SIG-M5 (cell line): ENCODE results near the gene PUS10.
"Not testable (repeated sequence)": the region's sequence is repeated elsewhere in the genome, so short reads cannot be mapped to it uniquely, and the experiment has no call there.

ENCODE experiments used
- DNase-seq: peaks from one replicate; lab custom pipeline; 2025; lab: John Stamatoyannopoulos, UW

Gene PUS10

DNA sequence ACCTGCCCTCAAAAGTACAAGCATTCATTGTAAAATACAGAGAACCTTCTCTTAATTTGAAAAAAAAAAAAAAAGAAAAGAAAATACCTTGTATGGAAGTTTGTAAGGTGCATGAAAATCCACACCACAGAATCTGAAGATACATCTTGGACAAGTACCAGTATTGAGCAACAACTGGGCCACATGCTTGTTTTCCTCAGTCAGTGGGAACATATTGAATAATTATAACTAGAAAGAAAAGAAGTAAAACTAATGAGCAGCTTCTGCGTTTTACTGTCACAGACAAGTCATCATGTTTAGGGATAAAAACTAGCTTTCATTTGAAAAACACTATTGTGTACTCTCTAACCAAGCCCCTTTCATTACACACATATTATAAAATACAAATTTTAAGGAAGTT, 6.4 kb downstream of the PUS10 start:
- DNase-seq: no peak

DNA sequence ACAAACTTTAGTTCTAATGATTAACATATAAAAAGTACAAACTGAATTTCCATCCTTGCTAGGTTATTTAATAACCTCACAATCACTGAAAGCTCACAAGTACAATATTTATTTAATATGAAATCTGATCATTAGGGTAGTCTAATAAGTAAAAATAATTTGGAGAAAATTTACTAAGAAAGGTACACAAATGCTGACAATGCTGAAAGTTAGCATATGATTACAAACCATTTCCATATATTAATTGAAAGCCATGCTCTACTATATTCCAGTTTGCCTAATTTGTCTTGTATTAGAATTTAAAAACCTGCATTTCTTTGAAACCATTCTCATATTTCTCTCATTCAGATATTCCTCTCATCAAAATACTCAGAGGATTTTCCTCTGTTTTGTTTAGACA, 8.7 kb downstream of the PUS10 start:
- DNase-seq: no peak

DNA sequence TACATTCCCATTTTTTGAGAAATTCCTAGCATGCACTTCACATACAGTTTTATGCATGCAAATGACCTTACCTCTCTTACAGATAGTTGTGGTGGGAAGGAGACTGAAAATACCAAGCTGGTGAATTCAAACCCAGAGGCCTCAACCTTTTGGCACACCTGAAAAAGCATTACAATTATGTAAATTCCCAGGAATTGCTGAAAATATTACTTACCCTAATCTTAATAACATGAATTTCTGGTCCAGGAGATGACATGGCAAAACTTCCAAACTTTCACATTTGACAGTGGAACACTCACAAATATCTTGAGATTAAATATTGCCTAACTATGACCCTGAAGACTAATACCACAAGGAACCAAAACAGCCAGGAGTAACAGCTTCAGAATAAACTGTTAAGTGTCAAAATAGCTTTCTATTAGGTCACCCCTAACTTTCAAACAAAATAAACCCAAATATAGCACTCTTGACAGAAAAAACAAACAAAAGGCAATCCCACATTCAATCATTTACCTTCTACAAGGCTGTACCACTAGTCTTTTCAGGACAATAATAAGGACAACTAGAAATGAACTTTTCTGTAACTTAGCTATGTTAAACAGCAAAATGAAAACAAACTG, 11.5 kb downstream of the PUS10 start:
- DNase-seq: no peak

DNA sequence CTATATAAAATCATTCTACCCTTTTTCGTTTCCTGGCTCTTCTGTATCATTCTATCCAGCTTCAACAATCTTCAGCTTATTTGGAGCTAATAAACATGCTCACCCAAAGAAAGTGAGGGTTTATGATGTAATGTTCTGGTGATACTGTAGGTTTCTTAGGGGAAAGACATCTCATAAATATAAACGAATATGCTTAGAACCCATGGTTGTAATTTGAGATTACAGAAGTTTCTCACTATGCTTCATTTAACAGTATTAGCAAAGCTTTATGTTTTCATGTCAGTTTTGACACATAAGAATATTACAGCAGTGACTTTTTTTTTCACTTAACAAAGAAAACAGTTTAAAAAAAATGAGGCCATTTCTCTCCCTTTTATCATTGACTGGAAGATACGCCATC, 12.3 kb downstream of the PUS10 start:
- DNase-seq: no peak

DNA sequence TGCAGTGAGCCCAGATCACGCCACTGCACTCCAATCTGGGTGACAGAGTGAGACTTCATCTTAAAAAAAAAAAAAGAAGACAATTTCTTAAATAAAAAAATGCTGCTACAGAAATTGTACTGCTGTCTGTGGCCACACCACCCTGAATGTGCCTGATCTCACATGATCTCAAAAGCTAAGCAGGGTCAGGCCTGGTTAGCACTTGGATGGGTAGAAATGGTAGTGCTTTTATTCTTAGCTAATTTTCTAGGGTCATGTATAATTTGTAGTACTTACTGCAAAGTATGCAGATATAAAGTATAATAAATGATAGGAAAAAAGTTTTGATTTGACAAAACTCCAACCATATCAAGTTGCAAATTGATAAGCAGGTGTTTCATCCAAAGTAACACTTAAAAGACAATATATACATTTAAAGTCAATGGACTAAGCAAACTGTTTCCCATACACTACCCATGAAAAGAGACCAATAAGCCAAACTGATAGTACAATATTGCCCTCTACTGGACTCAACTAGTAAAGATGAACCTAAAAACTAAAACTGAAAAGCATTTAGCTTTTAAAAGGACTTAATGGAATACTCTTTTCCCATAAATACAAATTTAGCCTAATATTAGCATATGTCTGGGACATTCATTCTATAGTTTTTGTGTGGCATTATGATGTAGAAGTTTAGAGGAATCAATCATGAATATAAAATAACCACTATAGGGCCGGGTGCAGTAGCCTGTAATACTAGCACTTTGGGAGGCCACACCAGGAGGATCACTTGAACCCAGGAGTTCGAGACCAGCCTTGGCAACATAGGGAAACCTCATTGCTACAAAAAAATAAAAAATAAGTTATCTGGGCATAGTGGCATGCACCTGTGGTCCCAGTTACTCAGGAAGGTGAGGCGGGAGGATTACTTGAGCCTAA, 19.2 kb downstream of the PUS10 start:
- DNase-seq: no peak

DNA sequence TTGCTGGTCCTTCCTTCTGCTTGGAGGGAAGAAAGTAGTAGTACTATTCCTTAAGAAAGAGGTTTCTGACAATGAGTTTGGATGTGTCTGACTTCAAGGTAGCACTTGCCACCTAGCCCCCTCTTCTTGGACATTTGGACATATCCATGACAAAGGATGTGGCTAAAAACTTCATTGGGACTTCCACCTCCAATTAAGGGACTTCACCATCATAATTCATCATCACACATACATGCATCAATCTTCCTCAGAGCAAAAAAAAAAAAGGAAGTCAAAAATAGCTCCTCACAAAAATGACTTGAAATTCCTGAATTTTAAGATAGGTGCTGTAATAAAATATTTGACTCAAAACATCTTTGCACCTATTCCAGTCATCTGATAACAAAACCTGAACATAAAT, 23.9 kb downstream of the PUS10 start:
- DNase-seq: no peak

DNA sequence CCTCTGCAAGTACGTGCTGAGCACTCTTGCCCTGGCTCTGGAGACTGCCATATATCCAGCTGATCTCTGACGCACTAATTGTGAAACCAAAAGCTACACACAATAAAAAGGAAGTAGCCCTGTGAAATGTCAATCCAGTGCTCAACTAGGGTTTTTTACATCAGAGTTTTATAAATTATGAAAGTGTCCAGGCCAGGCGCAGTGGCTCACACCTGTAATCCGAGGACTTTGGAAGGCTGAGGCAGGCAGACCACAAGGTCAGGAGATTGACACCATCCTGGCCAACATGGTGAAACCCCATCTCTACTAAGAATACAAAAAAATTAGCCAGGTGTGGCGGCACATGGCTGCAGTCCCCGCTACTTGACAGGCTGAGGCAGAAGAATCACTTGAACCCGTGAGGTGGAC, 25.1 kb downstream of the PUS10 start:
- DNase-seq: peak; percentile 48

DNA sequence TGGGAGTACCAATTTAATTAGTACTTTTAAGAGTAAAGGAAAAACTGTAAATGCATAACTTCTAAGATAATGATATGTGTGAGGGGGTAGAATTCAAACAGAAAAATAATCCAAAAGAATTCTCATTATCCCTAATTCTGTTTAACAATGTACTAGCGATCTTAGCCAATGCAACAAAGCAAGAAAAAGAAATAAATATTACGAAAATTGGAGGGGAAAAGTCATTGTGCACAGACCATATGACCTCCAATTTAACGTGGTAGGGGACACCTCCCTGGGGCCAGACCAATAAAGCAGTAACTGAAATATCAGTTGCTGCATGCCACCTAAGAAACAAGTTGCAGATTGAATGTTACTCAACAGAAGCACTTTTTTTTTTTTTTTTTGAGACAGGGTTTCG, 26.4 kb downstream of the PUS10 start:
- DNase-seq: no peak

DNA sequence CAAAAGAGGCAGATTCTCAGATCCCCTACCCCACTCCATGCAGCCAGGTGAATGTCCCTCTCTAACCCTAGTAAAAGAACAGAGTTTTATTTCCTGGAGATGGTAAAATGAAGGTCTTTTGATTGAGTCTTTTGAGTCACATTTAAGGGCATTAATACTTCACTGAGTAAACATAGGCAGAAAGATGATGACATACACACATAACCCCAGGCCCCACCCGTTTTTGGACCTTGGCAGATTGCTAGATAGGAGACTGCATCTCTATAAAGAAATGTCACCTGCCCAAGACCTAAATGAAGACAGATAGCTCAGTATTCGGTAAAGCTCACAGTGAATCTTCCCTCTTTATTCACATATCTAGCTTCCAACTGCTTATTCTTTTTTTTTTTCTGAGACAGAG, 28.8 kb downstream of the PUS10 start:
- DNase-seq: no peak

DNA sequence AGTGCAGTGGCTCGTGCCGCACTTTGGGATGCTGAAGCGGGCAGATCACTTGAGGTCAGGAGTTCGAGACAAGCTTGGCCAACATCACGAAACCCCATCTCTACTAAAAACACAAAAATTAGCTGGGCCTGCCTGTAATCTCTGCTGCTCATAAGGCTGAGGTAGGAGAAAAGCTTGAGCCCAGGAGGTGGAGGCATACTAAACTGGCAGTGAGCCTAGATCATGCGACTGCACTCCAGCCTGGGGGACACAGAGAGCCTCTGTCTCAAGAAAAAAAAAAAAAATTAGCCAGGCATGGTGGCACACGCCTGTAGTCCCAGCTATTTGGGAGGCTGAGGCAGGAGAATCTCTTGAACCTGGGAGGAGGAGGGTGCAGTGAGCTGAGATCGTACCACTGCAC, 30.4 kb downstream of the PUS10 start:
- not testable (repeated sequence) for DNase-seq

DNA sequence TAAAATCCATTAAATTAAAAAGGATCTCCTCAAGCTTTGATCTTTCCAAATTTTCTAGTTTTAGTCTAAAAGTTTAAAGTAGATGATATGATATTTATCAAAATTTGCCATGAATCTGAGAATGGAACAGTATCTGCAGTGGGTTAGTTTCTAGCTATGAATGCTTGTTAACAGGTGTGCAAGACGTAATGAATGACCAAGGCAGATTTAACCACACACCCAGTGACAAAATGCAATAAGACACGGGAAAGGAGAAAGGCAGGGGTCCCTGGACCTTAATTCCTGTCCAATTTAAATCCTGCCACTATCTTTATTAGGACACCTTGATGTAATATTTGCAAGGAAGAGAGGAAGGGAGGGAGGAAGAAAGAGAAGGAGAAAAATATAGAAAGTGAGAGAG, 31.0 kb downstream of the PUS10 start:
- no peak for DNase-seq

DNA sequence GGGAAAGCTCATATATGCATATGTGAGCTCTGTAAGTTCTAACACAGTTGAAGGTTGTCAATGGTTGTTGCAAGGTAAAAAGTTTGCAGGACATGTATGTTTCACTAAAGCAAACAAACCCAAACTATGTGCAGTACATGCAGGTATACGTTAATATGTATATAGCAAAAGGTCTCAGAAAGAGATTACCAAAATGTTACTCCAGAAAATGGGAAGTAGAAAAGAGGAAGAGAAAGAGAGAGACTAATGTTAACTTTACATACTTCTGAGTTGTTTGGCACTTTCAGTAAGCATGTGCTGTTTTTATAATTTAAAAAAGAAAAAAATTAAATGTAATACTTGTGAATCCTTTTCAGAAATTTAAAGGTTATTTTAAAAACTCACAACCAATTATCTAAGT, 33.3 kb downstream of the PUS10 start:
- DNase-seq: peak; percentile 60

DNA sequence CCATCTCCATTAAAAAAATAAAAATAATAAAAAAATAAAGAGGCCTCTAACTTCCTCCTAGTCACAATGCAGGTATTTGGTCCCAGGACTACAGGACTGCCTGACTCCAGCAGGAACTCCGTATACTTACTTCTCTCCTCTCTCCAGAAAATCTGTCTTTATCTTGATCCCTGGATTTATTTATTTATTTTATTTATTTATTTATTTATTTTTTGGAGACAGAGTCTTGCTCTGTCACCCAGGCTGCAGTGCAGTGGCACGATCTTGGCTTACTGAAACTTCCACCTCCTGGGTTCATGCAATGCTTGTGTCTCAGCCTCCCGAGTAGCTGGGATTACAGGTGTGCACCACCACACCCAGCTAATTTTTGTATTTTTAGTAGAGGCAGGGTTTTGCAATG, 36.0 kb downstream of the PUS10 start:
- not testable (repeated sequence) for DNase-seq

DNA sequence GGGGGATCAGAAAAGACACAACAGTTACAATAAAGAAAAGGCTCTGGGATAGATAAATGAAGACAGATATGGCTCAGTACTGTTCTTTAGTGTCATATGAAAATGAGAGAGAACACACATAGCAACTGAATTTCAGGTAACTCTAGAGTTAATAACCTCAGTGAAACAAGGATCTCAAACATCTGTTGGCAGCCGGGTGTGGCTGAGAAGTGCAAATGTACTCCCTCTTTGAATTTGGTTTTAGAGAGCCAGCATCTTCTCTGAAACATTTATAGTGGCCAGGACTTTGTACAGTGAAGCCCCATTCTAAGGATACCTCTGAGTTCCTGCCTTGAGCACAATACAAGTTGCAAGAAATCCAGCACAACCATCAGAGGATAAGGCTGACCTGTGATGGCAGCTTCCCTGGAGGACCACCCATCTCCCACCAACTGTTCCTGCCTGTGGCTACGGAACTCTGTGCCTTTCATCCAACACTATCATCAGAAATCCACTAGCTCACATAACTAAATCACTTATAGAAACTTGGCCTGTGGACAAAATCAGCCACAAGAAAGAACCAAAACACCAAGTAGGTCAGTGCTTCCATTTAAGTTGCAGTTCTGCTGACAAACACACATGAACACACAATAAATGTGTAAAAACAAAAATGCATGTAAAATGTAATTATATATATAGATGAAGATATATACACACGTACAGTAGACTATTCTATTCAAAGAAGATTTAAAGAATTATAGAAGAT, 37.8 kb downstream of the PUS10 start:
- DNase-seq: no peak

DNA sequence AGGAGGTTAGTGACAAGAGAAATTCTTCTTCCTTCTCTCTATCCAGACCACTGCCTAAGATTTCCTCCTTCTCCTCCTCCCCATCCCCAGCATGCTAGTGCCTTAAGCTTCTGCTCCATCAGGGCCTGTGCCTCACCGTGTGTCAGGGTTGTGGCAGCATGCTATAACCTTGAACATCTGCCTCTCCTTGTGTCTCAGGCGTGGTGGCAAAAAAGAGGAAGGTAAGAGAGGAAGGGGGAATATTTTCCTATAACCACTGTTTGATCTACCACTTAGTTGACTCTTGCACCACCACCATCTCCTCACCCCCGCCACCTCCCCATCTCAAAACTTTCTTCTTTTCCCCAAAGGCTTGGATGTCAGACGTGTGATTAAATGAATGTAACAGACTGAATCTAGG, 38.8 kb downstream of the PUS10 start:
- DNase-seq: no peak

DNA sequence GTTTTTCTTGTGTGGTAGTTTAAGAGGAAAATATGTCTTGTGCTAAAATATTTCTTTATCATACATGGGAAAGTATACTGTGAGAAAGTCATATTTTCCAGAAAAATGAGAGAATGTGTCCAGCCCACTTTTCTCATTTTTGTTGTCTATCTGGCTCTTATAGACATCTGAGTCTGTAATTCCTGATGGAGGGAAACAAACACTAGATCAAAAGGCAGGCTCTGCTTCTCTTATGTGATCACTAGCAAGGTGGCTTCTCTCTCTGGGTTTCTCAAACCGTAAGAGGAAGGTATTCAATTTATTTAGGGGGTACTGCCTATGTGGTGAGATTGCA, 40.5 kb downstream of the PUS10 start:
- DNase-seq: no peak

DNA sequence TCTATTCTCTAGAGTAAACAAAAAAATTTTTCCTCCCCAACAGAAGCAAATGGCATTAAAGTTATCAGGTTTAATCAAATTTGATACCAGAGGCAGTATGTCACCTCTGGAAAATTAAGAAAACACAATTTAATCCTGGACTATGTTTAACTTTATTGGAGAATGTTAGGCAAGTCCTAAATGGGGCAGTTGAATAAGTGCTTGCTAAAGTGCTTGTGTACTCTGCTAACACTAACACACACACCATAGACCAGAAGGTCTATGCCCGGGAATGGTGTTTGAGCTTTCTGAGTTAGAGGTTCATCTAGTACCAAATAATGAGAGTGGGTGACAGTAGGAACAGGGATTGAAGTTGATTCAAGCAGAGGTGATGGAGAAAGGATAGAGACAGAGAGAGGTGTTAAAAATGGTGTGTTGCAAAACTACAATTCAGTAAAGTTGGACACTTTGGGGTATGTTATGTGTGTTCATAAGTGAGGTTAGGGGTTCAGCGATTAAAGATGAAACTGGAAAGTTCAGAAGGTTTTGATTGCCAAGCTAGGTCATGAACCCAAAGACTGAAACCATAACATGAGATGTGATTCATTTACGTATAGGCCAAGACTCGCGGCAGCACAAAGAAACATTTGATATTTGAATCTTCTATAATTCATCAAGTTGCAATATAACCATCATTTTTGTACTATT, 41.0 kb downstream of the PUS10 start:
- DNase-seq: no peak

DNA sequence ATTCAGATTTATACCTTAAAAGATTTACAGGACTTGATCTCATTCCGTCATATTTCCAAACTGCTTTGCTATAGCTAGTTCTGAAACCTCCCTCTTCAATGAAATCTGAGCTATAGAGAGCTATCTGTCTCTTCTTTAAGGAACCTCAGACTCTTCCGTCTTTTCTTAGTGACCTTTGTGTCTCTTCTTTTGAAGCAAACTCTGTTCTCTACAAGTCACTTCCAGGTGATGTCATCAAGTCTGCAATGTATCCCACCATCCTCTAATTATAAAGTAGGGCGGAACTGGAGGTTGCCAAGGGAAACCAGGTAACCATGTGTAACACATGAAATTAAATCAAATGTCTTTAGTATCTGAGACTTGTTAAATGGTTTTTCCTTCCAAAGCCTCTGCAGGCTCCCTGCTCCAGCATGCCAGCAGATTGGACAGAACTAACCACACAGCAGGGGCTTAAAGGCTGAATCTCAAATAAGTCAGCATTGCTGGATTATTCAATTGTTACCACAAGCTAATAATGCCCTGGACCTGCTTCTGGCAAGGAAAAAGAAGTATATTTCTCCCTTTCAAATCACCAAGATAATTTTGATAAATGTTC, 41.7 kb downstream of the PUS10 start:
- DNase-seq: no peak

DNA sequence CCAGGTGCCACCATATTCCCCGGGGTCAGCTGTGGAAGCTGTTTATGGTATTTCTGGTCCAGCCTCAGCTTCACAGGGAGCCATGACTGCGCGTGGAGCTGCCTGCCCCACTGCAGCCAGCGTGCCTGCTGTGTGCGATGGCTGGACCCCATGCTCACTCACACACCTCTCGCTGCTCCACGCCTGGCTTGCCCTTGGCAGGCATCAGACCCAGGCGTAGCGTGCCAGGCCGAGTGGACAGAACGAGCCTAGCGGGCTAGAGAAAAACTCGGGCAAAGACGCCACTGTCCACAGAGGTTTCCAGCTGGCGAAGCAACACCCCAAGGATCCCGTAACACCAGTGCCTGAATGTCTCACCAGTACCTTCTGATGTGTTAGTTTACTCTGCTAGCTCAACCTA, 43.4 kb downstream of the PUS10 start:
- no peak for DNase-seq

DNA sequence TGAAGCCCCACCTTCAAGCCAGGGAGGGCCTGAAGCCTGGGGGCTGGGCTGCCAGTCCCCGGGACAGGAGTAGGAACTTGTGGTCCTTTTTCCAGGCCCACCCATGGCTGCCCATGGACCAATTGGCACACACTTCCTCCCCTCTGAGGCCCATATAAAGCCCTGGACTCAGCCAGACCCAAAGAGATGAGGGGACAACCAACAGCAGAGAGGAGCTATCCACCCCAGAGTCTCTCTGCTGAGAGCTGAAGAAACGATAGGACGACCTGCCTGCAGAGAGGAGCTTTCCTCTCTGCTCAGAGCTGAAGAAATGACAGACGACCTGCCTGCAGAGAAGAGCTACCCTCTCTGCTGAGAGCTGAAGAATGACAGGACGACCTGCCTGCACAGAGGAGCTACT, 44.4 kb downstream of the PUS10 start:
- DNase-seq: no peak

DNA sequence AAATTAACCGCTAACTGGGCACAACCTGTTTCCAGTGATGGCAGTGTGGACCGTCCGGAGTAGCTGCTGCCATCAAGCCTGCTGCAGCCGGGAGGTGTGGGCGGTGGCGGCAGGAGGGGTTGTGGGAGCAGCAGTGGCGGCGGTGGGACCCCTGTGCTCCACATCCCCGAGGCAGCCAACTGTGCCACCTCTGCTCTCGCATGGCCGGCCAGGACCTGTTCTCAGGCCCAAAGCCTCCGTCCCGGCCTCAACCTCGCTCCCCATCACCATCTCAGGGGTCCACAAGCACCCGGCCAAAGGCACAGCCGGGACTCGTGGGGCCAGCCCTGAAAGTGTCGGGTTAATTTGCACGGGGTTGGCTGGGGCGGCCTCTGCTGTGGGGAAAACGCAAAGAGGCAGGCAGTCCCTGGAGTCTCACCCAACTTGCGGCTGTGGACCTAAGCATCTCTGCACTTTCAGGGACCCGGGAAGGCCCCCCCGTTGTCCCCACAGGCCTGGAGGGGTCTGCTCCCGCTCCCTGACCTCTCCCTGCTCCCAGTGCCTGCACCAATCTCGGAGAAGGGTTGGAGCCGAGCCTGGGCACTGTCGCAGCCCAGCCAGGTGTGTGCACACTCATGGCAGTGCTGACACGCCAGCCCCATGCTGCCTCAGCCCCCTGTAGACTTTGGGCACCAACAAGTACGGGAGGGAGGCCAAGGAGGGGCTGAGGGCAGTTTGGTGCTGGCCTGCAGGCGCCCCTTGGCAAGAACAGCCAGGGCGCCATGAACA, 45.0 kb downstream of the PUS10 start:
- DNase-seq: no peak
